ENCODE measurements around the gene PRDX2. TPM values are rescaled to one million over a fixed set of nuclear protein-coding genes. Genes with fewer than 3 reads are reported as not detected.
A peak's percentile ranks its signal among the peaks of the same experiment; 100 is the strongest.

Gene PRDX2
- total RNA-seq, 1 donor from 2014 or later, result 672 TPM

DNA sequence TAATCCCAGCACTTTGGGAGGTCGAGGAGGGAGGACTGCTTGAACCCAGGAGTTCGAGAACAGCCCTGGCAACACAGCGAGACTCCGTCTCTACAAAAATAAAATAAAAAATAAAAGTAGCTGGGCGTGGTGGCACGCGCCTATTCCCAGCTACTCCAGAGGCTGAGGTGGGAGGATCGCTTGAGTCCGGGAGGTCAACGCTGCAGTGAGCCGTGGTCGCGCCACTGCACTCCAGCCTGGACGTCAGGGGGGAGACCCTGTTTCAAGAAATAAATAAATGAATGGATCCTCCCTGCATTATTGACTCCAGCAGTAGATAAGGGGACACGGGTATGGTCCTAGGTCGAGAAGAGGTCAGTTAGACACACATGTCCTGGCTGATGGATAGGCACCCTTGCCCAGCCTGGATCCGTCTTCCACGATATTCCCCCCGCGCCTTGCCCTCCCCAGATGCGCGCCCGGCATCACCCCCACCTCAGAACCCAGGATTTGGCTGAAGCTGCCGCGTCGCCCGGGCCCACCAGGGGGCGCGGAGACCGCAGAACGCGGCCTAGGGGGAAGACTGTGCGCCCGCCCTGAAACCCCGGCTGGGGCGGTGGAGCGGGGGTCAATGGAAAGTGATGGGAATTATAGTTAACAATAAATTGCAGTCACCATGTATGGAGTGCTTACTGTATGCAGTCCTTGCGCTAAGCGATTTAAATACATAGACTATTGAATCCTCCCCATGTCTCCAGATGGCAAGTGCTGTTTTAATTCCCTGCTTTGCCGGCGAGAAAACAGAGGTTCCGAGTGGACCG is 24.2 kb downstream of the PRDX2 start:
- H3K36me3 Mint-ChIP-seq (ENCODE audit: low read depth), result no peaks in the 10 kb centered on the region
- peaks cover 36% of the 10 kb centered on the region for H3K4me1 Mint-ChIP-seq
- DNase-seq (ENCODE audit: low read depth, low spot score), result peak; percentile 82
- no peaks in the 10 kb centered on the region for H3K9me3 Mint-ChIP-seq
- H3K27me3 Mint-ChIP-seq (ENCODE audit: low read depth), result peaks cover 9% of the 10 kb centered on the region
- H3K27ac Mint-ChIP-seq (ENCODE audit: unreplicated experiment), result no peak overlapping the region
- TF ChIP-seq, protein P1, sequence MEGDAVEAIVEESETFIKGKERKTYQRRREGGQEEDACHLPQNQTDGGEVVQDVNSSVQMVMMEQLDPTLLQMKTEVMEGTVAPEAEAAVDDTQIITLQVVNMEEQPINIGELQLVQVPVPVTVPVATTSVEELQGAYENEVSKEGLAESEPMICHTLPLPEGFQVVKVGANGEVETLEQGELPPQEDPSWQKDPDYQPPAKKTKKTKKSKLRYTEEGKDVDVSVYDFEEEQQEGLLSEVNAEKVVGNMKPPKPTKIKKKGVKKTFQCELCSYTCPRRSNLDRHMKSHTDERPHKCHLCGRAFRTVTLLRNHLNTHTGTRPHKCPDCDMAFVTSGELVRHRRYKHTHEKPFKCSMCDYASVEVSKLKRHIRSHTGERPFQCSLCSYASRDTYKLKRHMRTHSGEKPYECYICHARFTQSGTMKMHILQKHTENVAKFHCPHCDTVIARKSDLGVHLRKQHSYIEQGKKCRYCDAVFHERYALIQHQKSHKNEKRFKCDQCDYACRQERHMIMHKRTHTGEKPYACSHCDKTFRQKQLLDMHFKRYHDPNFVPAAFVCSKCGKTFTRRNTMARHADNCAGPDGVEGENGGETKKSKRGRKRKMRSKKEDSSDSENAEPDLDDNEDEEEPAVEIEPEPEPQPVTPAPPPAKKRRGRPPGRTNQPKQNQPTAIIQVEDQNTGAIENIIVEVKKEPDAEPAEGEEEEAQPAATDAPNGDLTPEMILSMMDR (conservative IDR thresholded peaks at IDR 0.05), result peak; percentile 99
- H3K4me3 Mint-ChIP-seq, result peak overlapping the region; percentile 87

DNA sequence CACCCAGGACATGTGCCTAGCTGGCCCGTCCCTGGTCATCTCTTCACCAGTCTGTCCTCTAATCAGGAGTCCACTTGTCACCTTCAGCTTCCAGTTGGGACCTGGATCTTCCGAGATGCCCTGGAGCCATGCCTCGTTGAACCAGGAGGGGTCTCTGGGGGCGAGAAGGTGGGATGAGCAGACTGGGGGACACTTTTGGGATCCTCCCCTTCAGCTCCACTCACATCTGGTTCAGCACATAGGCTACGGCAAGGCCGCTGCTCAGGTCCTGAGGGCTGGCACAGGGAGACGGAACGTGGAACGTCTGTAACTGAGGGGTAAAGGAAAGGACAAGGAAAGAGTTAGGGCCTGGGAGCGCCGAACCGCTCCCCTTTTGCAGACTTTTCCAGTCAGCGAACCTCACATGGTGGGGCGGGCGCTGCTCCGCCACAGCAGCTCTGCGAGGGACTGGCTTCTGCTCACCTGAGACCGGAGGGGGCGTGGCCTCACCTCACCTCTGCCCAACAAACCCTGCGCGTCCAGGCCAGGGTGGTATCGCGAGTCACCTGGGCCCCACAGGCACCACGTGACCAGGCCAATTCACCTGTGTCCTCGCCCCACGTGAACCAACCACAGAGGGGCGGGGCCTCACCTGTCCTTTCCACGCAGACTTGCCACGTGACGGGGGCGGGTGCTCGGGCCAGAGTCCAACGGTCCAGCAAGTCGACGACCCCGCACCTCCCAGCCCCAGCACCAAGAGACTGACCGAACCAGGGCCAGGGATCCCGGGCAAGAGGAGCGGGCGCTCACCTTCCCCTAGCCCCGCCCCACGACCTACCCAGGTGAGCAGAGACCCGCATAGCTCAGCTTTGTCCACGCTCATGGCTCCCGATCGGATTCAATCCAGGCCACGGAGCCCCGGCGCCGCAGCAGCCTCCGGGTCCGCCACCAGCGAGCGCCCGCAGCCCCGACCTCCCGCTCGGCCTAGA is 26.7 kb downstream of the PRDX2 start, which contains the start of gene HOOK2:
TSS of gene HOOK2 (minus strand) at position 965 of the 968 bp plus-strand sequence. CDS start at position 862, 103 bp downstream.
- no peaks in the 10 kb centered on the region for H3K36me3 Mint-ChIP-seq (ENCODE audit: low read depth)
- H3K27ac Mint-ChIP-seq (ENCODE audit: unreplicated experiment), result no peak within 1 kb of the TSS
- no peaks in the 10 kb centered on the region for H3K9me3 Mint-ChIP-seq
- peaks cover 9% of the 10 kb centered on the region for H3K27me3 Mint-ChIP-seq (ENCODE audit: low read depth)
- TF ChIP-seq, protein P1 (conservative IDR thresholded peaks at IDR 0.05), result no peak
- peak within 1 kb of the TSS; percentile 69 for H3K4me3 Mint-ChIP-seq
- H3K4me1 Mint-ChIP-seq, result peaks cover 31% of the 10 kb centered on the region
- DNase-seq (ENCODE audit: low read depth, low spot score), result no peak

DNA sequence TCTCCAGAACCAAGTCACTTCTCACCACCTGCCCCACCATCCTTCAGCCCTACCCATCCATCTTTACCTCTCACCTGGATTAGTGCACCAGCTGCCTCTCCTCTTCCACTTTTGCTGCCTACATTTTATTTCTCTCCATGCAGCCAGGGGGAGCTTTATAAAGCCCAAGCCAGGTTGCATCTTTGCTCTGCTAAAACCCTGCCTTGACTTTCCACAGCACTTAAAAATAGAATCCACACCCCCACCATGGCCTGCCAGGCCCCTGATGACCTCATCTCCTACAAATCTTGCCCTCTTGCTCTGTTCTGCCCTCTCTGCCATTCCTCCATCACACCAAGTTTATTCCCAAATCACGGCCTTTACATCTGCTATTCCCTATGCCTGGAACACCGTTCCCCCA is 28.0 kb downstream of the PRDX2 start:
- Mint-ChIP-seq H3K27me3 (ENCODE audit: low read depth) (peaks cover 3% of the 10 kb centered on the region), H3K27ac (ENCODE audit: unreplicated experiment) (no peak overlapping the region), H3K4me1 (peaks cover 26% of the 10 kb centered on the region), H3K4me3 (peak overlapping the region; percentile 75), H3K9me3 (no peaks in the 10 kb centered on the region), H3K36me3 (ENCODE audit: low read depth) (no peaks in the 10 kb centered on the region)
- TF ChIP-seq, protein P1 (conservative IDR thresholded peaks at IDR 0.05), result no peak
- DNase-seq (ENCODE audit: low read depth, low spot score), result no peak

DNA sequence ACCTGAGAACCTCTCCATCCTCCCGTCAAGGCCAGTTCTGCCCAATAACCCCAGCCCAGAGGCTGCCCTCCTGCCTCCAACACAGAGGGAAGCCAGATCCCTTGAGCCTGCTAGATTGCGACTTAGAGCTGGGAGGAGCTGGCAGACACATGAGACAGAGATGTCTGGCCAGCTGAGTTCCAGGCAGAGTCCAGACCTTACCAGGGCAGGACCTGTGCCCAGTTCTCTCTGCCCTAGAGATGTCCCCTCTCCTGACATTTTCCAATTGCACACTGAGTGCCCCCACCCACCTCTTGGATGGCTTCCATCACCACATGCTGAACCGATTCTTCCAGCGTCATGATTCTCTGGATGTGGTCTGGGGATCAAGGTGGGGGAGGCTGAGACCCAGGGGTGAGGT is 29.3 kb downstream of the PRDX2 start:
- Mint-ChIP-seq H3K4me3 (peak overlapping the region; percentile 38), H3K27me3 (ENCODE audit: low read depth) (no peaks in the 10 kb centered on the region), H3K9me3 (no peaks in the 10 kb centered on the region), H3K27ac (ENCODE audit: unreplicated experiment) (no peak overlapping the region), H3K4me1 (peaks cover 16% of the 10 kb centered on the region), H3K36me3 (ENCODE audit: low read depth) (no peaks in the 10 kb centered on the region)
- TF ChIP-seq, protein P1 (conservative IDR thresholded peaks at IDR 0.05), result no peak
- DNase-seq (ENCODE audit: low read depth, low spot score), result no peak

DNA sequence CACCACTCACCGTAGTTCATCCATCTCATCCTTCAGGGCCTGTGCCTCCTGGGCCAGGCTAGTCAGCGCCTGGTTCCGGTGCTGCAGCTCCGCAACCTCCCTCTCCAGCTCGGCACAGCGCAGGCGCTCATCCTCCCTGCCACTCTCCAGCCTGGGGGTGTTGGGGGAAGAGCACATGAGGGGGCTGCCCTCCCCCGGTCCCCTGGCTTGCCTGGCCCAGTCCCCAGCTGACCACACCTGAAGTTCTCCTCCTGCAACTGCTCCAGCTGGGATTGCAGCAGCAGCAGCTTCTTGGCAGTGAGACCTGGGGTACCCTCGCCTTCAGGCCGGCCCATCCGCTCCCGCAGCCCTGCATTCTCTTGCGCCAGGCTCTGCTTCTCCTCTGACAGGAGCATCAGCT is 30.7 kb downstream of the PRDX2 start:
- Mint-ChIP-seq H3K27me3 (ENCODE audit: low read depth) (no peaks in the 10 kb centered on the region), H3K4me1 (peaks cover 15% of the 10 kb centered on the region), H3K9me3 (no peaks in the 10 kb centered on the region), H3K4me3 (no peak overlapping the region), H3K27ac (ENCODE audit: unreplicated experiment) (no peak overlapping the region), H3K36me3 (ENCODE audit: low read depth) (no peaks in the 10 kb centered on the region)
- TF ChIP-seq, protein P1 (conservative IDR thresholded peaks at IDR 0.05), result no peak
- DNase-seq (ENCODE audit: low read depth, low spot score), result no peak
